ENCODE measurements around the gene GDF11. TPM values are rescaled to one million over a fixed set of nuclear protein-coding genes. Genes with fewer than 3 reads are reported as not detected.

Gene GDF11
- total RNA-seq, 1 donor from 2014 or later = 16.6 TPM

GRCh38 chr12:55706568-55707218, 36.2 kb upstream of the GDF11 start:
- intact Hi-C loops (cut with micrococcal nuclease) = no loop called here

- intact Hi-C loops (cut with micrococcal nuclease) = no loop called here
Observed at GRCh38 chr12:55707219-55707671, 35.7 kb upstream of the GDF11 start.

DNA sequence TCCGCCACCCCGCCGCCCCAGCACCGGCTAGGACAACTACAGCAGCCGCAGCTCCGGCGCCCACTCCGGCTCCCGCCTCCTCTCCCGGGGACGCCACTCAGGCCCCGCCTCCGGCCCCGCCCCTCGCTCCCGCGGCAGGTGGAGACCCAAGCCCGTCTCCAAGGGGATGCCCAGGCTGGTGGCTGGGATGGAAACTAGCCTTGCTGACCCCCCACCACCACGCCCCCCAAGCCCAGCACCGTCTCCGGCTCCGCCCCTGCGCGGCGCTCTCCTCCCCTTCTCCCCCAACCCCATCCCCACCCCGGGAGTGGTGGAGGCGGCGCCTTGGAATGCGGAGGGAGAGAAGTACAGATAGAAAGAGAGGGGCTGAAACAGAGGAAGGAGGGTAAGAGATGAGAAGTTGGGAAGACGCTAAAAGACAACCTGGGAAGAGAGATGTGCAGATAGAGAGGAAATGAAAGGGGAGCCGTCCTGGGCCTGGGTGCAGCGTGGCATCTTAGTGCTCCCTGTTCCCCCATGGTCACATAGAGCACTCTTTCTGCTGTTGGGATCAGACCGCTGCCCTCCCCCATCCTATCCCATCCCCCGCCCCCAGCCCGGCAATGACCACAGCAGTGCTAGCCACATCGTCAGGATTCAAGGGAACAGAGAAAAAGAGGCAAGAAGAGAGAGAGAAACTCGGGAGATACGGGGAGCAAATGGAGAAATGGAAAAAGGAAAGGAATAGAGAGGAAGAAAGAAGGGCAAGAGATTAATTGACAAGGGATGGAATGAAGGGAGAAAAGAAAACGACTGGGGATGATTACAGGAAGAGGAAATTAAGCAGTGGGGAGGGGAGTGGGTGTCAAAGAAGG, 34.9 kb upstream of the GDF11 start, which contains the start of gene ITGA7:
ITGA7 (minus strand) TSS at position 64 of the 854 bp plus-strand sequence. CDS start 222 bp downstream, outside the sequence.
- intact Hi-C loops (cut with micrococcal nuclease) = loop anchor here (2.0 kb wide), 1 partner anchor 61 kb away; no protein-coding TSS in a partner anchor

DNA sequence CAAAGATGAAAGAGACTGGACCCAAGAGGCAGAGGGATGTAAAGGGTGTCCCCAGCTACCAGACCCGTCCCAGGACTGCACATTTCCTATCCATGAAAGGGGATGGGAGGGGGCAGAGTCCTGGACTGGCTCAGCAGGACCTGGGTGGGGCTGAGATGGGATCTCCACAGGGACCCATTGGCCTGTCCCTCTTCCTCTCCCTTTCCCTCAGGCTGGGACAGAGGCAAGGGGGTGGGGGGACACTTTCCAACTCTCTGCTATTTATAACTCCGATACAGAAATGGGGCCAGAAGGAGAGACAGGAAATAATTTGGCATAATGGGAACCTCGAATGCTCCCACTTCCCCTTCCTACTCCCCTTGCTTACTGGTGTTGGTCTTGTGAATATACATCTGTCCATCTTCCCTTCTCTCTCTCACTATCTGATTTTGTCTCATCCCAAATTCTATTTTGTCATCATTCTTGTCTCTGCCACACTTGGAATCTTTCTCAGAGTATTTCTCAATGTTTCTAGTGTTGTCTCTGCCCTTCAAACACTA, 34.2 kb upstream of the GDF11 start:
- intact Hi-C loops (cut with micrococcal nuclease) = loop anchor here (2.0 kb wide), 1 partner anchor 62 kb away; no protein-coding TSS in a partner anchor

- intact Hi-C loops (cut with micrococcal nuclease) = loop anchor here (10.0 kb wide), 1 partner anchor 1297 kb away; the partner anchor contains the start of gene ITGA5
Observed at GRCh38 chr12:55711786-55712553, 31.0 kb upstream of the GDF11 start.

DNA sequence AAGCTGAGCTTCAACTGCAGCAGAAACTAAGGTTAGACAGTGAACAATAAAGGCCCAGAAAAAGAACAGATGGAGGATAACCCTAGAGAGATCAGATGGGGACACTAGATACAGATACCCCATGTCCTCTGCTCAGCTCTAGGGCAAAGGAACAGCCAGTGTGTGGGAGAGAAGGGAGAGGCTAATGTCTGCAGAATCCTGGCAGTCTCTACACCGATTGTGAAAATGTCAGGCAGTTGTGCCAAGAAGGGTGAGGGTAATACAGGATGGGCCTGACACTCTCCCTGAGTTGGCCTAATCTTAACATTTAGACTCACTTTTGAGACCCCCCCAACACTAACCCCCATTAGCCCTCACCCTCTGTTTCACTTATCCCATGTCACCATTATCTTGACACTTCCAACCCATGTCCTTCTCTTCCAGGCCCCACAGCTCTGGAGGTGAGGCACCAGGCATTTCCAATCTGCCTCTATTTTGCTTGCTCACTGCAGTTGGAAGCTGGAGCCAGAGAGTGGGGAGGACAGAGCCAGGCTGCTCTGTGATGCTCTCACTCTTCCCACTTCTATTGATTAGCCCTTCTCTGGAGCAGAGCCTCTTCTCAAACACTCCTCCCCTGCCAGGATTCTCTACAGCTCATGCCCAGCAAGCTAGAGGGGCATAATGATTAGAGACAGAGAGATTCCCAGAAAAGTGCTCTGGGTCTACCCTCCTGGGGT, 30.1 kb upstream of the GDF11 start:
- intact Hi-C loops (cut with micrococcal nuclease) = loop anchor here (10.0 kb wide), 1 partner anchor 1298 kb away; the partner anchor contains the start of gene ITGA5

DNA sequence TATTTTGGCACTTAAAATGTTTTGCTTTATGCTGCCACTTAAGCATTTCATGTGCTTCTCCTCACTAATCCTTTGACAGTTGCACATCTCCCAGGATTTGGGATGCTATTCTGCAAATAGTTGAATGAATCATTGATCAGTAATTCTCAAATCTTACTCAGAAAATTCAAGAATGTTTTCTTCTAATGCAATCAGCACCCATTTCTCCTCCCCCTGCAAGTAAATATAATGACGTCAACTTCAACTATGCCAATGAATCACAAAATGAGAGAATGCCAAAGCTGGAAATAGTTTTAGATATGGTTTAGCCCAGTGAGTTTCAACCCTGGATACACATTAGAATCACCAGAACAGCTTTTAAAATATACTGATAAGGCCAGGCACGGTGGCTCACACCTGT, 29.2 kb upstream of the GDF11 start:
- intact Hi-C loops (cut with micrococcal nuclease) = loop anchor here (2.0 to 10.0 kb wide), 2 partner anchors 1299 to 1987 kb away; partner anchors contain the start of genes CALCOCO1 and ITGA5

DNA sequence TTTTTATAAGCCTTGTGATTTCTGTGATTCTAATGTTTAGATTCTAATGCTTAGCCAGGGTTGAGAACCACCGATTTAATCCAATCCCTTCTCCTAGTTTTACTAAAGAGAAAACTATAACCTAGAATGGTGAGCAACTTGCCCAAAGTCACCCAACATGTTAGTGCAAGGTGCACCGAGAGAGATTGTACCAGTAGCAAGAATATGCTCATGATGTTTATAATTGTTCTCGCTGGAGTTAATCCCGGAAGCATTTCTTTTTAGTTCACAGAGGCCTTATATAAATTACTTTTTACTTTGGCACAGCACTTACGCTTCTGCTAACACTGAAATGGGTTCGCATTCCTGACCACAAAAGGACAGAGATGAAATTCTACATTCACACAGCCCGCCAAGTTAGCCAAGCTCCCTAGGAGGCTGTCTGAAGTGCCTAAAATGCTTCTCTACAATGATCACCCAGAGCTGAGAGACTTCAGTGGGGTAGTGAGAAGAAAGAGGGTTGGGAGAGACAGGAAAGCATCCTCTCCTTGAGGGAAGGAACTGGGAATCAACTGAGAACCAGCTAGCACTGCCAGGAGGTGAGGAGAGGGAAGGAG, 27.7 kb upstream of the GDF11 start:
- intact Hi-C loops (cut with micrococcal nuclease) = loop anchor here (2.0 to 10.0 kb wide), 5 partner anchors 922 to 1988 kb away; partner anchors contain the start of genes CALCOCO1, ITGA5 and NCKAP1L

DNA sequence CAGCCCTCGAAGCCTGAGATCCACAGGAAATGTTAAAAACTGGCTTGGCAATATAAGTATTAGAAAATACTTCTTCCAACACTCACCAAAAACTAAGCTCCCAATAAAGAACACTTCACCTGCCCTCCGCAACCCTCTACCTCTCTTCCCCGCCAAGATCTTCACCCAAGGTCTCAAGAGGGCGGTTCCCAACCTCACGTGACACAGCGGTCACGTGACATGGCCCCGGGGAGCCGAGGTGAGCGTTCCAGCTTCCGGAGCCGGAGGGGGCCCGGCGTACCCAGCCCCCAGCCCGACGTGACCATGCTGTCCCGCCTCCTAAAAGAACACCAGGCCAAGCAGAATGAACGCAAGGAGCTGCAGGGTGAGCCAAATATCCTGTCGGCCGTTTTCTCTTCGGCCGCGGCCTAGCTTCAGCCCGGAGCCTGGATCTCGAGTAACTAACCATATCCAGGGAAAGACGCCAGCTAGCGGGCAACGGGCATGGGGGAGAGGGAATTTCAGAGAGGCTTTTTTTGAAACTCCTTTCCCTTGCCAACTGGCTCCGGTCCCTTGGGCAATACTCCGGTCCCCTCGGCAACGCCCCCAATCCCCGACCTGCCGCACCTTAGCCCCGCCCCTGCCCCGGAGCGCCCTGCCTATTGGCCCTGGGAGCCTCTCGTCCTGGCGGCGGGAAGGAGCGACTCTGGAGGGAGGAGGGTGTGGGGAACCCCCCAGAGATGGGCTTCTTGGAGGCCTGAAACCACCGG, 26.9 kb upstream of the GDF11 start, which contains the start of gene BLOC1S1:
BLOC1S1 (plus strand) TSS at position 214 of the 749 bp plus-strand sequence; CDS start at position 220, 6 bp downstream.
- intact Hi-C loops (cut with micrococcal nuclease) = loop anchor here (1.0 to 10.0 kb wide), 14 partner anchors 8 to 1989 kb away; partner anchors contain the start of genes CALCOCO1, CD63, DNAJC14 and ITGA5

DNA sequence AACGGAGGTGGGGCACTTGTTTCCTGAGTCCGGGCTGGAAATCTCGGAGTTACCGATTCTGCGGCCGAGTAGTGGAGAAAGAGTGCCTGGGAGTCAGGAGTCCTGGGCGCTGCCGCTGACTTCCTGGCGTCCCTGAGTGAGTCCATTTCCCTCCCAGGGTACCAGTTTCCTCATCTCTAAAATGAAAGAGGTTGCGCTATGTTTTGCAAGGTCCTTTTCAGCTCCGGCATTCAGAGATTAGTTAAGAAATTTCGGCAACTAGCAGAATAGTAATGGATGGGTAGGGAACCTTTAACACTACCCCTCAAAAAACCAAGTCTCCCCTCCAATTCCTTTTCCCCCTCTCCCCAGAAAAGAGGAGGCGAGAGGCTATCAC, 26.4 kb upstream of the GDF11 start:
- intact Hi-C loops (cut with micrococcal nuclease) = loop anchor here (1.0 to 10.0 kb wide), 13 partner anchors 8 to 1302 kb away; partner anchors contain the start of genes CD63, DNAJC14, ITGA5 and NCKAP1L

GRCh38 chr12:55717011-55718007, 25.6 kb upstream of the GDF11 start:
- intact Hi-C loops (cut with micrococcal nuclease) = loop anchor here (2.0 to 10.0 kb wide), 6 partner anchors 71 to 1303 kb away; partner anchors contain the start of genes ITGA5 and NCKAP1L

- intact Hi-C loops (cut with micrococcal nuclease) = loop anchor here (5.0 to 10.0 kb wide), 4 partner anchors 919 to 1303 kb away; partner anchors contain the start of genes ITGA5 and NCKAP1L
Observed at GRCh38 chr12:55718015-55718414, 24.9 kb upstream of the GDF11 start.

GRCh38 chr12:55718624-55719275, 24.2 kb upstream of the GDF11 start:
- intact Hi-C loops (cut with micrococcal nuclease) = loop anchor here (5.0 to 10.0 kb wide), 4 partner anchors 919 to 1304 kb away; partner anchors contain the start of genes ITGA5 and NCKAP1L

GRCh38 chr12:55719371-55719770, 23.6 kb upstream of the GDF11 start:
- intact Hi-C loops (cut with micrococcal nuclease) = loop anchor here (5.0 to 10.0 kb wide), 4 partner anchors 918 to 1305 kb away; partner anchors contain the start of genes ITGA5 and NCKAP1L

DNA sequence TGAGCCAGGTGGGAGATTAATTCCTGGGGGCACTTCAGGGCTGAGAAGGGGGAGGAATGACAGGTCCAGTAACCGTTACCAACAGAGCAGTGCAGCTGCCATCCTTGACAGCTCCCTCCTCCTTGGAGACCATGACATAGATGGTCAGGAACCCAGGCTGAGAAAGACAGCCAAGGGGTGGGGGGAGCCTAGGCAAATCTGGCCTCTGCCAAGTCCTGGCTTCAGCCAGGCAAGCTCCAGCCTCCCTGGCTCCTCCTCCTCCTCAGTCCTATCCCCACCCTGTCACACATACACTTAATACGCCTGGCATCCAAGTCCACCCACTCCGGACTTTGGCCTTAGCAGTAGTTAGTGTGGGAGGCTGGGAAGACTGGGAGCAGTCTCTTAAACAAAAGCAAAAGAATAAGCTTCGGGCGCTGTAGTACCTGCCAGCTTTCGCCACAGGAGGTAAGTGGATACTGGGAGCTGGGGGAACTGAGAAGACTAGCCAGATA, 22.8 kb upstream of the GDF11 start, which contains the start of gene RDH5:
RDH5 (plus strand) TSS at position 323 of the 494 bp plus-strand sequence. CDS start 792 bp downstream, outside the sequence.
- intact Hi-C loops (cut with micrococcal nuclease) = no loop called here

DNA sequence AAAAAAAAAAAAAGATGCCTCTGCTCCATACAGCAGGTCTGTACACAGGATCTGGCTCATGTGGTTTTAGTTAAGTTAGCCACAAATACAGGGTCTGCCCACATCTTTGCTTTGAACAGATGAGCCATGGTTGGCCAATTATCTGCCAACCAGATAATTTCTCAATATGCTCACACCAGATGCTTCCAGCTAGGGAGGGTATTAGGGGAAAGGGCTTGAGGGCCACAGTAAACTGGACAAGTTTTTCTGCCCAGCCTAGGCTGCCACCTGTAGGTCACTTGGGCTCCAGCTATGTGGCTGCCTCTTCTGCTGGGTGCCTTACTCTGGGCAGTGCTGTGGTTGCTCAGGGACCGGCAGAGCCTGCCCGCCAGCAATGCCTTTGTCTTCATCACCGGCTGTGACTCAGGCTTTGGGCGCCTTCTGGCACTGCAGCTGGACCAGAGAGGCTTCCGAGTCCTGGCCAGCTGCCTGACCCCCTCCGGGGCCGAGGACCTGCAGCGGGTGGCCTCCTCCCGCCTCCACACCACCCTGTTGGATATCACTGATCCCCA, 22.0 kb upstream of the GDF11 start:
- intact Hi-C loops (cut with micrococcal nuclease) = no loop called here
